COLO668 (cell line): ENCODE measurements around the gene TDRD7.
"Not testable (repeated sequence)": the region's sequence is repeated elsewhere in the genome, so short reads cannot be mapped to it uniquely, and the experiment has no call there.

Source experiments
- DNase-seq: peaks from one replicate; lab custom pipeline; 2025; ENCODE audit not compliant: unreplicated experiment; lab: John Stamatoyannopoulos, UW

The TDRD7 gene

DNA sequence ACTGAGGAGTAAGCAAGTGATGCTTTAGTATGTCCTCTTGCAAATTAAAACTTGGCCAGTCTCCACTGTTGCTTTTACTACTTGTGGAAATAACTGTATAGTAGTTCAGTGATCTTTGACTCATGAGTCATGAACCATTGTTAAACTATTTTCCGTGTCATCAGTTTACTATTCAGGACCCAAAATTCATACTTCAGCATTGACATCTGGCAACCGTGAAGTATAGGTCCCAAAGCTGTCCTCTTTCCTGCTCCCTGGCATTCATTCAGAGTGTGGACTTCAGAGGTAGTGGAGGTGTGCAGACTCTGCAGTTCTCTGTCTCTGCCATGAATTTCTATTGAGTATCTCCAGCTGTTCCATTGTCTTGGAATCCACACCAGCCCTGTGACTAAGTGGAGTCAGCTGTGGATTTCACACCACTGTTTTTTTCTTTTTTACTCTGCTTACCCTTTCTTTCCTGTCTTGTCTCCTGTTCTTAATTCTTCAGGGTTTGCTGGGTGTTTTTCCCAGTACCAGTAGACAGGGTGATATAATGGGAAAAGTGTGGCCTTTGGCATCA, 7.5 kb downstream of the TDRD7 start:
- no peak for DNase-seq

DNA sequence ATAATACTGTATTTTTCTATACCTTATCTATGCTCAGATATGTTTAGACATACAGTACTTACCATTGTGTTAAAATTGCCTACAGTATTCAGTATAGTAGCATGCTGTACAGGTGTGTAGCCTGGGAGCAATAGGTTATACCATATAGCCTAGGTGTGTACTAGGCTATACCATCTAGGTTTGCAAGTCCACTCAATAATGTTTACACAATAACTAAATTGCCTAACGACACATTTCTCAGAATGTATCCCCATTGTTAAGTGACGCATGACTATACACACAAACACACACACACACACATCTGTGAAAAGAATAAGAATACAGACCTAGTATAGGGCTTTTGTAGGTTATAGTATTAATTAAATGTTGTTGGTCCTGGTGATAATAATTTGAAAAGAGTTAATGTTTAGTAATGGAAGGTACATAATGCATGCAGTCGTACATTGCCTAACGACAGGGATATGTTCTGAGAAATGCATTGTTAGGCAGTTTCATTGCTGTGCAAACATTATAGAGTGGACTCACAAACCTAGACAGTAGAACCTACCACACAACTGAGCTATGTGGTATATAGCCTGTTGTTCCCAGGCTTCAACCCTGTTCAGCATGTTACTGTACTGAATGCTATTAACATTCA, 13.6 kb downstream of the TDRD7 start:
- DNase-seq = peak; percentile 37

DNA sequence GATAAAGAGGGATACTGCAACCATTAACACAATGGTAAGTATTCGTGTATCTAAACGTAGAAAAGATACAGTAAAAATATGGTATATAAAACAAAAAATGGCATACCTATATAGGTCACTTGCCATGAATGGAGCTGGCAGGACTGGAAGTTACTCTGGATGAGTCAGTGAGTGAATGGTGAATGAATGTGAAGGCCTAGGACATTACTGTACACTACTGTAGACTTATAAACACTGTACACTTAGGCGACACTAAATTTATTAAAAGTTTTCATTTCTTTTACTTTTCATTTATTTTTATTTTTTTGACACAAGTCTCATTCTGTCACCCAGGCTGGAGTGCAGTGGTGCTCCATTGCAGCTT, 14.1 kb downstream of the TDRD7 start:
- DNase-seq = no peak

DNA sequence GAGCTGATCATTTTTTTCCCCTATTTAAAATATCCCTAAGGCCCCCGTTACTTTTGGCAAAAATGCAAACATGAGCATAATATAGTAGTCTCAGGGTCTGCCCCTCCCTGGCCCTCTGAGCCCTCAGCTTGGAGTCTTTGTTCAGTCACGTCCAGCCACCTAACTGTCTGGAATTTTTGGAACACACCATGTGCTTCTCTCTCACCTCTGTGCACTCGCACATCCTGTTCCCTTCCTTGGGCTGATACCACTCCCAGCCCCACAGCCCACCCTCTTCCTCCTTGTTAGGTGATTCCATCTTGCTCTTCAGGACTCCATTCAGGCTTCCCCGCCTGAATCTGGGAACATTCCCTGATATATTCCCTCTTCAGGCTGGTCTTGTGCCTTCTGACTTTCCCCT, 16.0 kb downstream of the TDRD7 start:
- DNase-seq = no peak

DNA sequence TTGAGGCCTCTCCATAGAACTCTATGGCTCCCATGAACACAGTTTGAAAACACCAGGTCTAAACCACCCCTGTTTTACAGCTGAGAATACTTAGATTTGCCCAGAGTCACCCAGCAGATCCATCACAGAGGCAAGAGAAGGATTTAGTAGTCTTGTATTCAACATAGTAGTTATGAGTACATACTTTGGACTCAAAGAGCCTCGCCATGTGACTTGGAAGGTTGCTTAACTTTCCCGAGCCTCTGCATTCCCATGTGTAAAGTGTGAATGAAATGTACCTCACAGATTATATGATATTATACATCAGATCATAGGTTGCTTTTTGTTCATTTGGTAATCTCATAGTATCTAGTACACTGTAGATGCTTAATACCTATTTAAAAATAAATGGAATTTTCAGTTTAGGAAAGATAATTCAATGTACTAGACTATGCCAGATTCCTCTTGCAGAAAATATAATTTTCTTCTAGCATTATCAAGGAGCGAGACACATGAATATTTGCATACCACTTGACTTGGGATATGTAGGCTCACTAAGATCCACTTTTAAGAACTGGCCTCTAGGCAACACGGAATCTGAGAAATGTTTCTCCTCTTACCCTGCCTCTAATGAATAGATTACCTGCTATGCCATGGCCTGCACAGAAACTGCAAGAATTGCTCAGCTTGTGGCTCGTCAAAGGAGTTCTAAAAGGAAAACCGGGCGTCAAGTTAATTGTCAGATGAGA, 18.6 kb downstream of the TDRD7 start:
- DNase-seq = no peak

DNA sequence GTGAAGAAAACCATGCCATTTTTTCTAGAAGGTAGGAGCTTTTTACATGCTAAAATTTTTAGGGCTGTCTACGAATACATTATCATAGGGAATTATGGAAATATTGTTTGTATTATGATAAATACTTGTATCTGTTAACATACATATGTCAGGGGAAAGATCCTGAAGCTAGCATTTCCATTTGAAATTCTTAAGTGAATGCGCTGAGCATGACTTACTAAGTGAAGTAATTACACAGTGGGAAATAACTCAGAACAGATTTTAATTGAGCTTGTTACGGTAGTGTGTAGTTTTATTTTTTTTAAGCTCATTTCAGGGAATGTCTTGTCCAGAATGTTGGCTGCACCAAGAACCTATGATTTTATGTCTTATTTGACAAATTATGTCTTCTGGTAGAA, 19.1 kb downstream of the TDRD7 start:
- no peak for DNase-seq

DNA sequence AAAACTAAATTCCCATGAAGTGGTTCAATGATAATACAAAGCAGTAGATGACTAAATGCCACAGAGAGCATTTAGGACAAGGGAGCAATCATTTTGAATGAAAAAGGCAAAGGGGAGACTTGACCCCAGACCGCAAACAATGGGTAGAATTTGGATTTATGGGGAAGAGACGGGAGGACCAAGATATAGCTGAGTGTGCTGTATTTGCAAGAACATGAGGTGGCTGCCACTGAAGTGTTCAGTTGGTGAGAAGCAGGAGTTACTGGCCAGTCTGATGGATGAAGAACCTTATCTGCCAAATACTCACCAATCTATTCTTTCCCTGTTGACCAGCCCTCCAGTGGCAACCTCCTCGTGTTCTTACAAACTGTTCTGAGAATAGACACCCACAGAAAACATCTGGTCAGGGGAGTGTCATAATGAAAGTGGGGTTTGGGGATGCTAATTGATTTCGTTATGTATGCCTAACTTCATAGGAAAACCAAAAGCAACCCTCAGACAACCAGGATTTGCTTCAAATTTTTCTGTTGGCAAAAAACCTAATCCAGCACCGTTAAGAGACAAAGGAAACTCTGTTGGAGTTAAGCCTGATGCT, 19.8 kb downstream of the TDRD7 start:
- no peak for DNase-seq

DNA sequence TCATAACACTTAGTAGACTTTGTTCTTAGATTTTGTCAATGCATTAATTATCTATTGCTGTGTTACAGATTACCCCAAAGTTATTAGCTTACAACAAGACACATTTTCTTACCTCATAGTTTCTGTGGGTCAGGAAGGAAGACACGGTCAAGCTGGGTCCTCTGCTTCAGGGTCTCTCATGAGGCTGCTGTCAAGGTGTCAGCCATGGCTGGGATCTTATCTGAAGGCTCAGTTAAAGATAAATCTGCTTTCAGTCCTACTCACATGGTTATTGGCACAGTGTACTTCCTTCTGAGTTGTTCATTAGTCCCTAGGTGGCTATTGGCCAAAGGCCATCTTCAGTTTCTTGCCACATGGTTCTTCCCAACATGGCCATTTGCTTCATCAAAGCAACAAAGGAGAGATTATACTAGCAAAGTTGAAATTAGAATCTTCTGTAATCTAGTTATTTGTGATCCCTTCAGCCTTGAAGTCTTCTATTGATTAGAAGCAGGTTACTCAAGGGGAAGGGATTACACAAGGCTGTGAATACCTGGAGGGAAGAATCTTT, 25.2 kb downstream of the TDRD7 start:
- DNase-seq = no peak

DNA sequence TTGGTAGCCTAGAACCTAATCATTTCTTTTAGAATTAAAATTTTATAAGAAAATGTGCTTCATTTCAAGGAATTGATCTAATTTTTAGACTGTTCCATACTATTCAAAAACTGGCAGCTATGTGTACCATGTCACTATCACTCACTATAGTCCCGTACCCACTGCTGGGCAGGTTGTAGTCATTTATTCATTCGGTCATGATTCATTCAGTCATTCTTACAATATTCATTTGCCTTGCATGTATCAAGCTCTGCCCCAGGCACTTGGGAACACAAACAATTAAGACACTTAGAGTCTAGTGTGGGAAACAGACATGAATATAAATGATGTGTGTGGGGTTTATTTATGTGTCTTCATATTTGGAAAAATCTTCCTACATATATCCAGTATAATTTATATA, 26.4 kb downstream of the TDRD7 start:
- no peak for DNase-seq

DNA sequence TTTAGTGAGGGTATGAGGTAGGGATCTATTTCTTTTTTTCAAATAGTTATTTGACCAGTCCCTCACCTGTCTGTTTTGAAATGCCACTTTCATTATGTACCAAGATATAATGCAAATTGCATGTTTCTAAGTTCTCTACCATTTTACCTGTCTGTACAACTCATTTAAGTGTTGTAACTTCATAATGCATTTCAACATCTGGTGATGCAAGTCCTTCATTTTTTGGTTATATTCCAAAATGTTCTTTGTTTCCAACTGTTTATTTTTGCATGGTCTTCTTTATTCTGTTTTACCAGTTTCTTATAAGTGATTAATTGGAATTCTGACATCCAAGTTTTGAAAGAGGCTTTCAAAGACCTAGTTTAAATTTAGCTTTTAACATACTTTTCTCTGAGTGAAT, 26.8 kb downstream of the TDRD7 start:
- no peak for DNase-seq

DNA sequence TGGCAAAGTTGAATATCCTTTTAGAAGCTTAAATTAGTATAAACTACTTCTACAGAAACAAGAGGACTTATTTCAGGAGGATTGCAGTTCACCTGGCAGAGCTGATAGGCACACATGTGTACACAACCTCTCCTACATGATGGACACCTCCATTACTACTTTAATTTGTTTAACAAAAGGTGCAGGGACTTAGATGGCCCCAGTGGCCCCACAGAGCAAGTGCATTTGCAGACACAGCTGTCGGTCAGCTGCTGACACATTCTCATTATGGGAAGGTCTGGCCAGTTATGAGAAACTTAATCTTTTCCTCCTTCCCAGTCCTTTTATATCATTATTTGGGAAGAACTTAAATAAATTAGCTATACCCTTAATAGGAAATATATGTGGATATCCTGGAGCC, 28.3 kb downstream of the TDRD7 start:
- peak; percentile 66 for DNase-seq

DNA sequence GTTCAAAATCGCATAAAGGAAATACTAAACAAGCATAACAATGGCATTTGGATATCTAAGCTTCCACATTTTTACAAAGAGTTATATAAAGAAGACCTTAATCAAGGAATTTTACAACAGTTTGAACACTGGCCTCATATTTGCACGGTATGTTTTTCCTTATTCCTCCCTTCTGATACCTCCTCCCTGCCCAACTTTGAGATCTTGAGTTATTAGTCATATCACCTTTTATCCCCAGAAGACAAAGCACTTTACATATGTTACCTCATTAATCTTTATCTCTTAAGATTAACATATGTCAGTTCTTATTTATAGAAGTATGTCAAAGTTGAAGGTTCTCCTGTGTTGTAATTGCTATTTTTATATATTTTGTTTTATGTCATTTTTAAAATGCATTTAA, 29.8 kb downstream of the TDRD7 start:
- no peak for DNase-seq

DNA sequence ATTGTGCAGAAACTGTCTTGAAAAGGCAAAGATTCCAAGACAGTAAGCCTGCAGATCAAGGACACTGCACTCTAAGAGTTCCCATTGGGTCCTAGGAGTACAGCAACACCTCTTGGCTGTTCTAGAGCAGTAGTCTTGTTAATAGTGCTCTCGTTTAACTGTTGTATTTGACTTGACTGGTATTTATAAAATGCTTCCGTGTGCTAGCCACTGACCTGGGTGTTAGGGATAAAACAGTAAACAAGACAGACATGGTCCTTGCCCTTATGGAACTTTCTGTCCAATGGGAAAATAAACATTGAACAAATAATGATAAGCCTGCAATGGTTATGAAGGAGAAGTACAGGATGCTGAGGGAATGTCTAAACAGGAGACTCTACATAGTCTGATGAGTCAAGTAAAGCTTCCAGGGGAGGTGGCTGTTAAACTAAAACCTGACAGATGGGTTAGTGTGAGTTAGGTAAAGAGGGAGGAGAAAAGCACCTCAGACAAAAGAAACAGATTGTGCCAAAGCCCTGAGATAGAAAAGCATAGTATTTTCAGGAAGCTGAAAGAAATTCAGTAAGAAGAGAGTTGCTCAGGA, 33.3 kb downstream of the TDRD7 start:
- no peak for DNase-seq

DNA sequence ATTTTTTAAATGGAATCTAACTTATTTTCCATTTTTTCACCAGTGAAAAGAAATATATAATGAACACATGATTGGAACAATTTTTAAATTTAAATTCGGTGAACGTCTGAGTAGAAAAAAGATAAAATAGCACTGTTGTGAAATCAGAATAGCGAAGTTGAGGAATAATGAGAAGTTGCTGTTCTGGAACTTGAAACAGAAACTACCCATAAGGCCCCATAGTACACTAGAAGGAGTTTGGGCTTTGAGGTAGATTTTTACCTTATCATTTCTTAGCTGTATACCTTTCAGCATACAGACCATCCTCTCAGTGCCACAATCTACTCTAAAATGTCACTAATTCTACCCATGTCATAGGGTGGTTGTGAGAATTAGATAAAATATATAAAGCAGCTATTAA, 35.1 kb downstream of the TDRD7 start:
- DNase-seq = no peak

DNA sequence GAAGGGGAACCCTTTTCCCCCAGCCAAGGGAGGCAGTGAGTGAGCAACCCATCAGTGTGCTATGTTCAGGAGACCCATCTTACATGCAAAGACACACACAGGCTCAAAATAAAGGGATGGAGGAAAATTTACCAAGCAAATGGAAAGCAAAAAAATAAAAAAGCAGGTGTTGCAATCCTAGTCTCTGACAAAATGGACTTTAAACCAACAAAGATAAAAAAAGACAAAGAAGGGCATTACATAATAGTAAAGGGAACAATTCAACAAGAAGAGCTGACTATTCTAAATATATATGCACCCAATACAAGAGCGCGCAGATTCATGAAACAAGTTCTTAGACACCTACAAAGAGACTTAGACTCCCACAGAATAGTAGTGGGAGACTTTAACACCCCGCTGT, 41.7 kb downstream of the TDRD7 start:
- DNase-seq = not testable (repeated sequence)

DNA sequence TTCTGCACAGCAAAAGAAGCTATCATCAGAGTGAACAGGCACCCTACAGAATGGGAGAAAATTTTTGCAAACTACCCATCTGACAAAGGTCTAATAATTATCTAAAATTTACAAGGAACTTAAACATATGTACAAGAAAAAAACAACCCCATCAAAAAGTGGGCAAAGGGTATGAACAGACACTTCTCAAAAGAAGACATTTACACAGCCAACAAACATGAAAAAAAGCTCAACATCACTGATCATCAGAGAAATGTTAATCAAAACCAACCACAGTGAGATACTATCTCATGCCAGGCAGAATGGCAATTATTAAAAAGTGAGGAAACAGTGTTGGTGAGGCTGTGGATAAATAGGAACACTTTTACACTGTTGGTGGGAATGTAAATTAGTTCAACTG, 44.9 kb downstream of the TDRD7 start:
- DNase-seq = not testable (repeated sequence)

DNA sequence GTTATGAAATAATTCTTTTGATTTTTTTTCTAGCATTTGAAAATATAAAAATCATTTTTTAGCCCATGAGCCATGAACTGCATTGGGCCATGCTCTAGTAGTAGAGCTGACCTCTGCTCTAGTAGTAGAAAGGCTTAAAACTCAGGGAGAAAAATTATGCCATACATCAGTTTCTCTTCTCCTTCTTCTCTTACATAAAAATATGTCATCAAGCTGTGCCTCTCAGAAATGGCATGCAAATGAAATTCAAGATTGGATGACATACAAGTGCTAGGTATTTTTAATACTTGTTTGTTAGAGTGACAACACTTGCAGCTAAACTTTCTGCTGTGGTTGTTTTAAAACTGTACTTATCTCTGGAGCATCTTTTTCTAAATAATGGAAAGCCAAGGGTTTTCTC, 47.4 kb downstream of the TDRD7 start:
- no peak for DNase-seq

DNA sequence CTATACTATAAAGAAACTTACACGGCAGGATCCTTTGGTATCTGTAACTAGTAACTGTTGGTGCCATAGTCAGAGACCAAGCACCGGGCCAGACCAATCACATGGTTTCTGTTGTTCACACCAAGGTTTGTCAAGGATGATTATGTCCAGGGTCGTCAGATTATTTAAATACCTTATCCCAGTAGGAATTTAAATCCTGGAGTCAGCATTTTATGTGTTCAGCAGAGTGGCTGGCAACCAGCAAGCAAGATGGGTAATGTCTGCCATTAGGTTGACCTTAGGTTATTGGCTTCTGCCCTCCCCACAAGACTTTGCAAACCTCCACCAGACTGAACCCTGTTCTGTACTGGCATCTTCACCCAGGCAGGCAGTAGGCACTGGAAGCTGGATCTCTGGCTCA, 50.3 kb downstream of the TDRD7 start:
- no peak for DNase-seq

DNA sequence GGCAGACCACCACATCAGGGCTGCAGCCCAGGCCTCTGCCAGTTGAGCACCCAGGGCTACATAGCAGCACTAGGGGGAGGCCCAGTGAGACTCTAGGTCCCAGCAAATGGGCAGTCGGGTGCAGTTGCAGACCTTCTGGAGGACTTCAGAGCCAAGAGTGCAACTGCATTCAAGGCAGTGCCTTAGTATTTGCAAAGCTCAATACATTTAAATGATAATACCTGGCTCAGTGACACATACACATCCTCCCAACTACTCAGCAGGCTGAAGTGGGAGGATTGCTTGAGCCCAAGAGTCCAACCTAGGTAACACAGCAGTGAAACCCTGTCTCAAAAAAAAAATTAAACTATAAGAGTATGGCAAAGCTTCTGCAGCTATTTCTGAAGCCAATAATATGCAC, 51.0 kb downstream of the TDRD7 start:
- no peak for DNase-seq

DNA sequence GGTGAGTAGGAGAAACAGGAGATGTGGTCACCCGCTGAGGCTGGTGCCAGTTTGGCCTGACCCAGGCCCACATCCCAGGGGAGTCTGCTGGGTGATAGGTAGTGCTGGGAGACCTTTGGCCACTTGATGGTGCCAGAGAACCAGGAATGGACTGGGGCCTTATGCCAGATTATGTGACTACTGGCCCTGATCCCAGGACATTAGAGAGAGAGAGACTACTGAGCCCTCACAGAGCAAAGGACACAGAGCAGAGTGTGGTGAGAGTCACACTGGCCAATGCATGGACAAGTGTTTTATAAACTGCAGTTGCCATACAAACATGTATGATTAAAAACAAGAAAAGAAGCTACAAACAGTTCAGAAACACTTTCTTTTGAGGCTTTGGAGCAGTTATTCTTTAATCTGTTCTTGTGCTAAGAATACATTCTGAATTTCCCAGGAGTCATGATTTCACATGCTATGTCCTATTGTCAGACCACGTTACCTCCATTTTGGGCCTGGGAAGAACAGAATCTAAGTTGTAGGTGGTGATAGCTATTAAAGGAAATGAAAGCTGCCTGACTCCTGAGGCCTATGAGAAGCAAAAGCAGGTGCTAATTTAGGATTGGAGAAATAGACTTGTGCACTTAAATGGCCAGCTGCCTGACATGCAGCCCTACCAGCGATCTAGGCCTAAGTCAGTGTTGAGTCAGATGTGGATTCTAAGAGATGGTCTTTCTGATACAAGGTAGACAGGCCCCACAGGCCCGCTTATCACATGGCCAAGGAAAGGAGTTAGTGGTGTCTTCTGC, 57.0 kb downstream of the TDRD7 start:
- DNase-seq = peak; percentile 62

DNA sequence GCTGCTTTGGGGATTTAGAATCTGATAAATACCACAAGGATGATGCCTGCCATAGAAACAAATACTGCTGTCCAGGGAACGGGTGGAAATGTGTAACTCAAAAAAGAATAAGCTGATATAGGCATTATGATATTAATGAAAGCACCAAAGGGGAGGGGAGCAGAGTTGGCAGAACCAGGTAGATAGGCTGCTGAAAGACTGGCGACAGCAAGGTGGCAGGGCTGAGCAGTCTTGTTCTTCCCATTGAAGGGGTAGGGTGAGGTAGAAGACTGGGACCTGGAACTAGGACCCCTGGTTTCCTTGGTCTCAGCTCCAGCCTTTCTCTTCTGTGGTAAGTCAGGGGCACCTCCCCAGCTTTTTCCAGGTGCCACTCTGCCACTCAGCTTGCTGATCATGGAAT, 58.2 kb downstream of the TDRD7 start:
- no peak for DNase-seq
